SKM-1 treated with dmso at 0.1 percent for 144 hours (cell line): ENCODE results near the gene NCKAP5.

Experiments
- DNase-seq: peaks from one replicate; lab custom pipeline; 2025; ENCODE audit not compliant: unreplicated experiment; lab: John Stamatoyannopoulos, UW

NCKAP5 gene

DNA sequence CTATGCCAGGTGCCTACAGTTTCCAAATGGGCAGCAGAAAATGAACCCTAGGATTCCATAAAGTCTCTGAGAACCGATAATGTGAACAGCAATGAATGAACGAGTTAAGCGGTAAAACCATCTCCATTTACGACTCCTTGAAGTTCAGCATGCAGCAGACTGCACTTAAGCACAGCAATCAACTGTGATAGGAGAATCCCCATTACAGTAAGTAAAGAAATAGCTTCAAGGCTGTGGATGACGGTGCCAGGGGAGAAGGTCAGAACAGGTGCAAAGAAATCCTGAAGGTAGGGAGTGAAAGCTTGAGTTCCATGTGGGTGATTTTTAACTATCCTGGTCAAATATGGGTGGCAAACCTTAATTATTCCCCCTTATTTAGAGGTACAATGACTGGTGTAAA, 444.4 kb downstream of the NCKAP5 start:
- no peak for DNase-seq

DNA sequence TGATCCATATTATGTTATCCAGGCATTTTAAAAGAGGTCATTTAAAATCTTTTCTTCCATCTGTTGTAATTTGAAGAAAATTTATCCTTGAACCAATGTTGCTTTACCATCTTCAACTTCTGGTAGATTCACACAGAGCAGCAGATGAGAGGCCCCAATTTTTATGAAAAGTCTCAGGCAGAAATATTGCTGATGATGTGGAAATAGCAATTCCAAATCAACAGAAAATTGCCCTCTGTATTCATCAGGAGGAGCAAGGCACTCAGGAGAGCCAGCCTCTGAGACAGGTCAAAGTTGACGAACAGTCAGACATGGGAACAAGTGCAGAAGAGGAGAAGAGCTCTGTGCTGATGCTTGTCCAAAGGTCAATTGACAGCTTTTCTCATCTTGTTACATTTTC, 444.9 kb downstream of the NCKAP5 start:
- DNase-seq: no peak

DNA sequence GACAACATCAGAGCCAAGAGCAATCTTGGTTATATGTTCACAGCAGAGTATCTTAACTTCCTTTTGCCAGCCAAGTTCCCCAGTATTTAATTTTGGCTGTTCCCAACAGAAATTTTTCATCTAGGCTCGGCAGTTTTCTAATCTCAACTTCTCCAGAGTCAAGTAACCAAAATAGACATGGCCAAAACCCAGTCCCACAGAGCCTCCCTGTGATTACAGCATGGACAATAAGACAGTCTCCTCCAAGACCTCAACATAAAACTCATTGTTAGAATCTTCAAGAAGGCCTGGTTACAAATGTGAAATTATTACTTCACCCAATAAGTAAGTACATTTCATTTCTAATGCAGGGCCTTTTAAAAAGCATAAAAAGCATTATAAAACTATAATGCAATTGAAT, 445.7 kb downstream of the NCKAP5 start:
- no peak for DNase-seq

DNA sequence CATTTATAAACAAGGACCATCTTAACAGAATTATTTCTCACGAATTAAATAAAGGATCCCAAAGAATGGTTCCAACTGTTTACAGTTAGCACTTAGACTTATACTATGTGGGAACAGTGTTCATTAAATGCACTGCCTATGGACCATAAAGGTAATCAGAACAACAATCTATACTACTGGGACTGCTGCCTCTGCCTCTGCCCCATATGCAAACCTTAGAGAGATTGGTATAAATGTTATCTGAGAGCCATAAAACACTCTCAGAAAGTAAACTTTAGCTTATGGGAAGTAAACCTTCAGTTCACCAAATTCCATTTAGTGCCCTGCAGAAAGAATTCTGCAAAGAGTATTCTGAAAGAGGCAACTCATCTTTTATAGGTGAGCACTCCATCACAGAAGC, 448.0 kb downstream of the NCKAP5 start:
- no peak for DNase-seq

DNA sequence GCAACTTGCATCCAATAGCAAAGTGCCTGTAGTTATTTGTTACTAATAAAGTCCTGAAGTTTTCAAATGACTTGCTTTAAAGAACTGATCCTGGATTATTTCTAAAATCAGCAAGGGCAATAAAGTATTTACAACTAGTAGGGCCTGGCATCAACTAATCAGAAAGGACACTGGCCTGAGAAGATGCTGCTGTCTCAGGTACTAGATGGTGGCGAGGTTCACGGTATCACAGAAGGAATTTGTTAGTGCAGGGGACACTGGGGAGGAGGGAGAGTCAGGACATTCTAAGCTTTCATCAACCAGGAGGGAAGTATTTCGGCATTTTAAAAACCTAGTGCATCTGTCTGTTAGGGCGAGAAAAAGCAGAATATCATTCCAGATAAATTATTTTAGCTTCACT, 458.1 kb downstream of the NCKAP5 start:
- DNase-seq: no peak

DNA sequence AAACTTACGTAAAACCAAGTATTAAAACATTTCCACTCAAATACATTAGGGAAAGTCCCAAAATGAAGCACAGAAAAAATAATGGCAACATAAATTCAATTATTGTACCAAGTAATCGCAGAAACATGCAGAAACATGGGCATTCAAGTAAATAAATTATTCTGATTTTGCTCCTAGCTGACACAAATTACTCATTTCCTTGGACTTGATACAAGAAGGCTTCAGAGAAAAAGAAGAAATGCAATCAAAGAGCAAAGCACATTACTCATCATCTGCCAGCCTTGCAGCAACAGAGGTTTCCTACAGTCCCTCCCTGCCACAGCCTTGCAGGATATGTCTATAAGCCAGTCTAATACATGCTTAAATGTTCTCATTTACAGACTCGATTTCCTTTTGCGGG, 458.5 kb downstream of the NCKAP5 start:
- no peak for DNase-seq

DNA sequence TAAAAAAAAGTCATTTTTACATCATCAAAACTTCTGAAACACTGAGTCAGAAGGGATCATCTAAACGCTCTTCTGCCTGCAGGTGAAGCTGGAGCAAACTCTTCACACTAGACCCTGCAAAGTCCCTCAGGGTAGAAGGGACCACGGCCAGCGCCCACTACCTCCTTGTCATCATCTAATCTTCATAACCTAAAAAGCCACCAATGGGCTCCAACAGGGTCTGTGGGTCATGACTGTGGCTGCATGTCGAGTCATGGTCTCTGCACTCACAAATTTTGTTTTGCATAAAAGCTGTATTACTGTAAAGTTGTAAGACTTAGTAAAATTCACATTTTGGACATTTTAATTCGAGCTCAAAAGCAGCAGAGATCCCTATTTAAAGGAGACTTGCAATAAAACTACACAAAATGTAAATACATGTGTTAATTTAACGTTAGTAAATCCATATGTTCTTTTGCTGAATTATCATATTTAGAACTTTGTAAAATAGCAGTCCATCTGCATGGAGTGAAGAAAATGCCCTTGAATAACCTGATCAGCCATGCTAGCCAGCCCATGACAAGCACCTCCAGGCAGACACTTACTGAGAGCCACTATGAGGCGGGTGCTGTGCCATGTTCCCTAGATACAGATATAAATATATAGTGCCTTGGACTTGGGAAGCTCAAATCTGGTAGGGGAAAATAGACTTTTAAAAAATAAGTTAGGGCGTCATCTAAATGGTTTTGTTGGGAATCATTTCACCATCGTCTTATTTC, 461.0 kb downstream of the NCKAP5 start:
- no peak for DNase-seq

DNA sequence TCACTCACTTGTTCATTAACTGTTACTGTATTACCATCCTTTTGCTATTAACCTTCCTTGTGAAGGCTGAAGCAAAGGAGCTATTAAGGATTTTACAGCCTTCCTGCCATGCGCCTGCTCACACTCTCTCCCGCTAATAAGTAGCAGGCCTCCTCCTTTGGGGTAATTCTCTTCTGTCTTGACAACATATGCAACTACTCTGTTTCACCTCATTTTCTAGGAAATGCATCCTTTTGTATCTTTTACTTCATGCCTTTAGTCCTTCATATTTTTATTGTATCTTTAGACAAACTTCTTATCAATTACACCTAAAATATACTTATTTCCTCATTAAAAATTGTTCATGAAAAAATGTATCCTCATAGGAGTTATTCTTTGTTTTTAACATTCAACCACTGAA, 463.4 kb downstream of the NCKAP5 start:
- DNase-seq: no peak

DNA sequence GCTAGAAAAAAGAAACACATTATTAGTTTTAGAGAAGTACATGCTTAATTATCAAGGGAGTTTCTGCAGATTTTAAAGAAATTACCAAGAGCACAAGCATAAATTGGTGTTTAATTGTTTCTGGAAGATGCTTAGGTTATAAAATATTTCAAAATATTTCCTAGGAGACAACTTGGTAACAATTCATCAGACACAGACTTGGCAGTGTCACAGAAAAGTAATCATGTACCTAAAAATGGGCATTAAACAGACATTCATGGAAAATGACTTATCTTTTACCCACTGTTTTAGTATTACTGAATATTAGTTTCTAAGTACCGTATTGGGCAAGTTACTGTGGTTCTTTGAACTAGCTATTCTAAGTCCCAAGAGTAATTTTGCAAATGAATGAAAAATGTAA, 469.5 kb downstream of the NCKAP5 start:
- DNase-seq: no peak

DNA sequence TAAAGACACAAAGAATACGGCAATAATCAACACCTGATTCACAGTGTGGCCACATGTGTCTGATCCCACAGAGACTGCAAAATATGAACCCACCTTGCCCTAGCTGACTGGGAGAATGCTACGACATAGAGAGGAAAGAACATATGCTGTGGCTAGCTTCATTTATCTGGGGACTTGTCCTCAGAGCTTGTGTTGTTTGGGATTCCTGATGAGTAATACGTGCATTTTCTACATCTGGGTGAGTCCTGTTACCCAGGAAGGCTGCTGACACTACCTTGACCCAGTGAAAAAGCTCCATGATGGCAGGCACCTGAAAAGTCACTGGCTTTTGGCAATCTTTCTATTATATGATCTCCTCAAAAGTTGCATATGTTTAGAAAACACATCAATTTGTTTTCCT, 470.6 kb downstream of the NCKAP5 start:
- DNase-seq: no peak

DNA sequence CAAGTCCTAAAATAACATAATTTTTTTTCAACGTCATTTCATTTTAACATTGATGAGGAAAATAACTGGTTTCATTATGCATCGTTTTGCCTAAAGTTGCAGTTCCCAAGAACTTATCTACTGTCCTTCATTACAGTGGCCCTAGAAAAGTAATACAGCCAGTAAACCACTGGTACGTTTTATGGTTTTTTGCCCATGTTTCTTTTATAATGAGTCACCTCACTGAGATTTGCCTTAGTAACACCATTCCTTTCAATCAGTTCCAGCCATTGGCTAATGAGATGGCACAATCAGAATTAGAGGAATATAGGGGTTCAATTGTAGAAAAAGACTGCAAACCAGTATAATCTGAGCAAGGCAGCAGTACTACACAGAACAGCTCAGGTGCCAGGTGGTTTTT, 475.7 kb downstream of the NCKAP5 start:
- DNase-seq: no peak

DNA sequence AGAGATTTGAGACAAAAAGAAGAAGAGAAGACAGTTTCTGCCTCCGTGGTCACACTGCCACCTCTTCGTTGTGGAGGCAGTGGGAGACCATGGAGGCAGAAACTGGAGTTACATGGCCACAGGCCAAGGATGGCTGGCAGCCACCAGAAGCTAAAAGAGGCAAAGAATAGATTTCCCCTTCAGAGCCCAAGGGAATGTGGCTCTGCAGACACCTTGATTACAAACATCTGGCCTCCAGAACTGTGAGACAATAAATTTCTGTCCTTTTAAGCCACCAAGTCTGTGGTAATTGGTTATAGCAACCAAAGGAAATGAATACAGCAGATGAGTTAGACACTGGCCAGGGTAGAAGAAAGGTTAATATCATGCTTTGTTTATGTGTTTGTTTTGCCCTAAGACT, 477.9 kb downstream of the NCKAP5 start:
- DNase-seq: no peak

DNA sequence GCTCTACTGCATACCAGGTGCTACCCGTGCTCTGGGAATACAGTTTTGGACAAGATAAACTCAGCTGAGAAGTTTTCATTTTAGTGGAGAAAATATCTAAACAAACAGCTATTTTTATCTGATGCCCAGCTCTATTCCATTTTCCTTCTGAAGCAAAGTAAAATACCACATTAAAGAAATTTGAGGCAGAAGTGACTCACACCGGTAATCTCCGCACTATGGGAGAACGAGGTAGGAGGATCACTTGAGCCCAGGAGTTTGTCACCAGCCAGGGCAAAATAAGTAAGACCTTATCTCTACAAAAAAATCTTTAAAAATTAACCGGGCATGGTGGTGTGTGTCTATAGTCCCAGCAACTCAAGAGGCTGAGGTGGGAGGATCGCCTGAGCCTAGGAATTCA, 482.1 kb downstream of the NCKAP5 start:
- DNase-seq: no peak

DNA sequence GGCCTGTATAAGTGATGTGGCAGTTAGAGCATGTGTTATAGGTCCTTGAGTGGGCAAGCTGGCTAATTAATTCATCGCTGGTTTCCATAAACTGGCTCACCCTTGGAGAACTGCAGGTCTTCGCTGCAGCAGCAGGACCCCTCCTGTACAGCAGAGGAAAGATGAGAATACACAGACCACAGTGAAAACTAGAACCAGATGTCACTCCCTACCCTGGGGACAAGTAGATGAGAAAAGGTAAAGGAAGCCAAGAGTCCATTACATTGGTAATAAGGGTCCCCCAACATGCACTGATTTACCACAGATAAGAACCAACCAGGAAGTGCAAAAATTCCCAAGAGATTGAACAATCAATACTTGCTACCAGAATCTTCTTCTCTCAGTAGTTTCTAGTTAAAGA, 482.6 kb downstream of the NCKAP5 start:
- no peak for DNase-seq

DNA sequence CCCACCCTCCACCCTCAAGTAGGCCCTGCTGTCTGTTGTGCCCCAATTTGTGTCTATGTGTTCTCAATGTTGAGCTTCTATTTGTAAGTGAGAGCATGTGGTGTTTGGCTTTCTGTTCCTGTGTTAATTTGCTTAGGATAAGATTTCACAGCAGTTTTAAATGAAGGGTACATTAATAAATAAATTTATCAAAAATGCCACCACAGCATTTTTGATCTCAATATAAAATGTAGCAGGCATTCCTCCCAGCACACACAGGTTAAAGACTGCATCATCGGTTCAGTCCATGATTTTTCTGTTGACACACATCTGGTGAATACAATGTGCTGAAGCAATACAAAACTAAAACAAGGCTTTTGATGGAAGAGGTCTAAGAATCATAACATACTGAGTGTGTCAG, 486.2 kb downstream of the NCKAP5 start:
- no peak for DNase-seq

DNA sequence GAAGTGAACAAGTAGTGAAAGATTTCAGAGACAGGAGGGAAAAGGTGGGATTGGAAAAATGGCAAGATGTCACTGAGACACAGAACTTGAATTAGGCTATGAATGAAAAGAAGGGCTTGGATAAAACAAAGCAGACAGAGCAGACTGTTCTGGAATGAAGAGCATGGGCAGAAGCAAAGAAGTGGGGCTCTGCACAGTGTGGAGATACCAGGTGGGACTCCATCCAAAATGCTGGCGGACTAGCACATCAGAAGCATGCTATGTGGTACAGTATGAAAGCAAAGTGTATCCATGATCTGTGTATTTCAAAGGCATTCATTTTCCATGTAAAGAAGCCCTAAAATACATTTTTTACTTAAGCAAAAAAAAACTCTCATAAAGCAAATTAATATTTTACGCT, 487.4 kb downstream of the NCKAP5 start:
- no peak for DNase-seq

DNA sequence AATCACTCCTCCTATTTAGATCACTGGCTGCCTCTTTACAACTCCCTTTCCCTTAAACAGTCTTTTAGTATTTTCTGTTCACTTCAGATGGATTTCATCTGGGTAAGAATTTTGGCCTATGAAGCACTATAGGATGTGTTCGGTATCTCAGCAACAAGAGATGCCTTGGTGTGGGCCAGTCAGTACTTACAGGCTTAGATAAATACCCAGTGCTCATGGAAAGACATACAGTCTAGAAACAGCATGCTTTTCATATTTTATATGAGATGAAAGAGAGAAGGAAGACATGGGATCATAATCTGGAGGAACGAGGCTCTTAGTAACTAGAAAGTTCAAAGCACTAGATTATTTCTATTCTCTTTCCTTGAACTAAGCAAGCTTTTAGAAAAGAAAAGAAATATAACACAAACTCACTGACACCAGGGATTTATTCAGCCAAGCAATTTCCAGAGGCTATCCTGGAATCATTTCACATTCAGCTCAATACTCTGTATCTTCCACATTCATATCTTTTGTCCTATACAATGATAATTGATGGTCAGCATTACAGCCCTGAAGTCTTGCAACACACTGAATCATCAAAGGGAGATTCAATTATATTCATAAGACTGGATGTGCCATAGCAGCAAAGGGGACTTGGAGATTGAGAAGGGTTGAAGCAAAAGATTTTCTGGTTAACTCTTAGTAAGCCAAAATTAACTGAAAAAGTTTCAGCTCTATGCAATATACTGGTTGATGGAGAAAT, 489.4 kb downstream of the NCKAP5 start:
- DNase-seq: no peak

DNA sequence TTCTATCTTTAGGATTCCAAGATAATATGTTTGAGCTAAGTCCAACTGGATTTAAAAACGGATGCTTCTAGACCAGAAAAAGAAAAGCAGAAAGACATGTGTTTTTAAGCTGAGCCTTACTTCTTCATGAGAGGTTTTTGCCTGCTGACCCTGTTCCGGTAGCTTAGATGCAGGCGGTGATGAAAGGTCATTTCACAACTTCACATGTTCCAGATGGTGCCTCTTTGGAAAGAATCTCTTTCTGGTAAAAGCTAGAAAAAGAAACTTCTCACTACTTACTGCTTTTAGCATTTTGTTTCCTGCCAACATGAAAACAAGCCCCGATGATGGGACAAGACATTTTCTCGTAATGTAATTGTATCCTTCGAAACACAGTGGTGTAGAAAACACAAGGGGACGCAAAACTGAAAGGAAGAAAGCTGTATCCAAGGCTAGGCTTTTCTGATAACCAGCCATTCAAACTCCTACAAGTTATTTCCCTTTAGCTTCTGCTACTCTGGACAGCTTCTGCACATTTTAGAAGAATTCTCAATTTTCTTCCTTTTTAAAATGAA, 490.9 kb downstream of the NCKAP5 start:
- DNase-seq: no peak

DNA sequence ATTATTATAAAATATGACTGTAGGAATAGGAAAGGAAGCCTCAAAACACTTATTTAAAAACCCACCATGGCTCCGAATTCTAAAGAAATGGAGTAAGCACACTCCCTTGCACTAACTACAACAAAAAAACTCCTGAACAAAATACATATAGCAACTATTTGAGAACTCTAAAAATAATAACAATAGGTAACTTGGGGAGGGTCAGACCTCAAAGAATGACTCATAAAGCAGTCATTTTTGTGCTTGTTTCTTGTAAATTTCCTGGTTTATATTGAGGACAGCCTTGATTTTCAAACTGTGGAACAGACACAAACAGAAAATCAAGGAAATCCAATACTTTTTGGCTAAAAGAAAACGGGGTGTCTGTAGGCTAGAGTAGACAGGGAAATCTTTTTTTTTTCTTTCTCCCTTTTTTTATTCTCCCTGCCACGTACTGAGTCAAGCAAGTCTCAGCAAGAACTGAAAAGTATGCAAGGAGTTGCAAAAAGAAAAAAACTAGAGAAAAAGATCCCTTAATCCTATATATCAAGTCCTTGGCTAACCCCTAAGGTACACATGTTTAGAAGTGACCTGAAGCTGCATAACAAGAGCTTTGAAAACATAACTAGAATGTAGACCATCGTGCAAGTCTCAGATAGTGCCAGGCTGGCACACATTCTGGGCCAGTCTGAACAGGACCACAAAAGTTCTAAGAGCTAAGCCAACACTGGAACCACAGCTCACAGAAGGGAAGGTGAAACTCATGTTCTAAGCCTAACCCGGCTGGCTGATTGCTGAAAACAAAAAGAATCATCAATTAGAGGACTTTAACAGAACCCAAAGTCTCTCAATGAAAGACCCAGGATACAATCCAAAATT, 495.2 kb downstream of the NCKAP5 start:
- DNase-seq: no peak

DNA sequence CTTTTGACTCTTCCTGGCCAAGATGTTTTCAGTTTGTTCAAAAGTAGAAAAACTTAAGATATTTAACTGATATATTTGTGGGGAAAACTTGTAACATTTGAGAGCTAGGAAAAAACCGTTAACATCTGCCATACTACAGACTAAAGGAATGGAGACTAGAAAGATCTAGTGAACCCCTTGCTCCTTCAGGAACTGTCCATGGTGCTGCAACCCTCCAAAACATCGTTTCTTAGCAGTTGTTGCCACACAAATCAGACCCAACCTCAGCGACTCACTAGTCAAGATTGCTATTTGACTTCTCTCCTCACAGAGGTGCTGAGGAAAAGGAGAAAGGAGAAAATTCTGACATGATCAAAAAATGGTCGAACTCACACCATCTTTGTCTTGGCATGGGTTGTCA, 504.5 kb downstream of the NCKAP5 start:
- DNase-seq: no peak

DNA sequence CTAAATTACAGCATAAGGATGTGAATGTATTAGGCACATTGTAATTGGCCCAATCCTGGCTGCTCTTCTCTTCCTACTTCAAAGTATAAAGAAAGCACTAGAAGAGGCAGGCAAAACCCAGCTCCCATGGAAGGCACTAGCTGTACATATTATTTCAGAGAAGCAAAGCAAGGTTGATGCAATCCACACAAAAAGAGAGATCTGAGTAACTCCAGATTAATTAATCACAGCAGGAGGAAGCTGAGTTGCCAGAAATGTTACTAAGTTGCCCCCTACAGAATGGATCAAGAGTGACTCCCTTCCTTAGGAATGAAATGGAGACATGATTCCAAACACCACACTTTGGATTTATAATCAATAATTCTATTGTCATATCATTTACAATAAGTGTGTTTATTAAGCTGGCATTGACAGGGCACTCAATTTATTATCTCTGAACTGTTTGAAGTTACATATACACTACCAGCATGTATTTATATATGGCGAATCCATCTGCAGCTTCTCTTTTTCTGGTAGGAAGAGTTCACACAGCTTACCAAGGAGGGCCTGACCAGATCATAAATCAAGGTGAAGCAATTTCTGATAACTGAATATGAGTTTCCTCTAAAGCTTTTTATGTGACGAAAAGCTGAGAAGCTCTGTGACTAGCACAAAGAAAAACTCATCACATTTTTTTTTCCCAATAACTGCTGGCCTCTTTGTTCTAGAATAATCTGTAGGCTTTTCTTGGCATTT, 505.2 kb downstream of the NCKAP5 start:
- no peak for DNase-seq
